BLaER1 treated with 17β-estradiol and CSF1 and Interleukin-3, amounts not matched to agents 10 nM and 100 nM (cell line): ENCODE measurements around the gene RFX1.

ENCODE experiments used
- H3K27ac ChIP-seq, 11 experiments: shearing (Covaris generic); formaldehyde crosslinking; 2 replicates each; pipeline ENCODE4 v1.8.1; 2022
- H3K27me3 ChIP-seq, 11 experiments: shearing (Covaris generic); formaldehyde crosslinking; 2 replicates each; pipeline ENCODE4 v1.8.1; 2022
- H3K36me3 ChIP-seq, 11 experiments: shearing (Covaris generic); formaldehyde crosslinking; 2 replicates each; pipeline ENCODE4 v1.8.1; 2022
- H3K4me1 ChIP-seq, 10 experiments: shearing (Covaris generic); formaldehyde crosslinking; 2 replicates each; pipeline ENCODE4 v1.8.1; 2022
- H3K4me2 ChIP-seq, 11 experiments: shearing (Covaris generic); formaldehyde crosslinking; 2 replicates each; pipeline ENCODE4 v1.8.1; 2022
- H3K4me3 ChIP-seq, 10 experiments: shearing (Covaris generic); formaldehyde crosslinking; 2 replicates each; pipeline ENCODE4 v1.8.1; 2022
- H3K9ac ChIP-seq, 11 experiments: shearing (Covaris generic); formaldehyde crosslinking; 2 replicates each; pipeline ENCODE4 v1.8.1; 2022
- H3K9me3 ChIP-seq, 11 experiments: shearing (Covaris generic); formaldehyde crosslinking; replicated peaks in 1 of 11; 2 replicates each; pipeline ENCODE4 v1.8.1; 2022
- H4K20me1 ChIP-seq, 11 experiments: shearing (Covaris generic); formaldehyde crosslinking; 2 replicates each; pipeline ENCODE4 v1.8.1; 2022
- Cebpa-rat ChIP-seq, 11 experiments: shearing (Covaris generic); IDR thresholded peaks; 2 replicates each; pipeline ENCODE4 v1.8.1; 2022

Gene RFX1

GRCh38 chr19:13938301-13939064 lies 67.6 kb downstream of the RFX1 start, which contains the start of gene PODNL1:
TSS of gene PODNL1 (minus strand) at chr19:13938417. CDS start at chr19:13938181, 236 bp downstream.
- Histone ChIP-seq H3K4me2 (peak within 1 kb of the TSS in 4 of 11 experiments; percentile 13 to 26 (median 17); a peak in 4 of 22 replicates), H3K9ac (no peak within 1 kb of the TSS), H4K20me1 (no peaks in the 10 kb centered on the region; a peak in 1 of 22 replicates), H3K4me3 (no peak within 1 kb of the TSS), H3K4me1 (peaks cover 0 to 26% (median 9%) of the 10 kb centered on the region in 10 experiments; a peak in 12 of 20 replicates), H3K36me3 (no peaks in the 10 kb centered on the region), H3K27ac (no peak within 1 kb of the TSS), H3K9me3 (peaks cover 0 to 5% (median 0%) of the 10 kb centered on the region in 11 experiments; a peak in 2 of 22 replicates), H3K27me3 (no peaks in the 10 kb centered on the region; a peak in 1 of 22 replicates)
- TF ChIP-seq Cebpa-rat (IDR thresholded peaks at IDR 0.05) = no peak

- no peak overlapping the region for H3K27ac ChIP-seq
- no peak for TF ChIP-seq Cebpa-rat (IDR thresholded peaks at IDR 0.05)
- no peaks in the 10 kb centered on the region for H3K36me3 ChIP-seq
- H3K9me3 ChIP-seq = peaks cover 0 to 5% (median 0%) of the 10 kb centered on the region in 11 experiments; a peak in 2 of 22 replicates
- H3K9ac ChIP-seq = no peak overlapping the region
- H3K27me3 ChIP-seq = no peaks in the 10 kb centered on the region; a peak in 1 of 22 replicates
- no peak overlapping the region for H3K4me3 ChIP-seq
- peaks cover 0 to 6% (median 0%) of the 10 kb centered on the region in 11 experiments; a peak in 2 of 22 replicates for H4K20me1 ChIP-seq
- H3K4me1 ChIP-seq = peaks cover 0 to 26% (median 9%) of the 10 kb centered on the region in 10 experiments; a peak in 12 of 20 replicates
- H3K4me2 ChIP-seq = peak overlapping the region in 4 of 11 experiments; percentile 13 to 26 (median 17); a peak in 4 of 22 replicates
Observed at GRCh38 chr19:13937479-13938300, 68.4 kb downstream of the RFX1 start.

DNA sequence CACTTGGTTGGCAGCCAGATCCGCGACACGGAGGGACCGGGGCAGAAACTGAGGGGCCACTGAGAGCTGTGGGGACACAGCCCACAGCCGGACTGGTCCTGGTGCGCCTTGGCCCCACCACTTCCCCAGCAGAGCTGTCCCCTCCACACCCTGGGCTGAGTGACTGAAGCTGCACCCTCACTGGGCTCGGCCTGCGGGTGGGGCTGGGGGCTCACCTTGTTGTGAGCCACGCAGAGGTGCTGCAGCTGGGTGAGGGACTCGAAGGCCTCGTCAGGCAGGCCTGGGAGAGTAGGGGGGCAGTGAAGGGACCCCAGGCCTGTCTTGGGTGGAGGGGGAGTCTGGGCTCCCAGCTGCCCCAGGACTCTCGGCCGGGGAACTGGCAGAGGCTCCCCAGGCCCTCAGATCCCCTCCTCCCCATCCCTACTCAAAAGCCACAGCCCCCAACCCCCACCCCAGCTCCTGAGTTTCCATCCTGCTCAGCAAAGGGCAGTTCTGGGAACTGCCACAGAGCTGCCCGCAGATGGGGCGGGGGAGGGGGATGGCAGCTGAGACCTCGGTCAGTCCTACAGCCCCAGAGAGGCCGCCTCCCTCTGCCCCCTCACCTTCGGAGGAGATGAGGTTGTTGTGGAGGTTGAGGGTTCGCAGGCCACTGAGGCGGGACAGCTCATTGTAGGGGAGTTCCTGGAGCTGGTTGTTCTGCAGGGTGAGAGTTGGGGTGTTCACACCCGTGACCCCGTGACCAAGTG lies 70.2 kb downstream of the RFX1 start:
- Histone ChIP-seq H4K20me1 (peaks cover 0 to 10% (median 0%) of the 10 kb centered on the region in 11 experiments; a peak in 2 of 22 replicates), H3K9ac (peak overlapping the region in 2 of 11 experiments; percentile 21; a peak in 2 of 22 replicates), H3K4me3 (no peak overlapping the region), H3K4me1 (peaks cover 0 to 26% (median 9%) of the 10 kb centered on the region in 10 experiments; a peak in 12 of 20 replicates), H3K9me3 (no peaks in the 10 kb centered on the region), H3K4me2 (peak overlapping the region in 6 of 11 experiments; percentile 12 to 68 (median 48); a peak in 10 of 22 replicates), H3K27me3 (no peaks in the 10 kb centered on the region; a peak in 1 of 22 replicates), H3K36me3 (peaks cover 0 to 8% (median 6%) of the 10 kb centered on the region in 11 experiments; a peak in 8 of 22 replicates), H3K27ac (peak overlapping the region in 1 of 11 experiments; percentile 32; a peak in 2 of 22 replicates)
- TF ChIP-seq Cebpa-rat (IDR thresholded peaks at IDR 0.05) = no peak

- Histone ChIP-seq H3K27me3 (no peaks in the 10 kb centered on the region; a peak in 1 of 22 replicates), H3K36me3 (peaks cover 6 to 18% (median 15%) of the 10 kb centered on the region in 11 experiments; a peak in 15 of 22 replicates), H3K27ac (no peak overlapping the region), H3K4me2 (no peak overlapping the region), H3K4me3 (no peak overlapping the region), H3K9me3 (no peaks in the 10 kb centered on the region), H4K20me1 (peaks cover 0 to 15% (median 0%) of the 10 kb centered on the region in 11 experiments; a peak in 4 of 22 replicates), H3K9ac (no peak overlapping the region), H3K4me1 (peaks cover 0 to 26% (median 9%) of the 10 kb centered on the region in 10 experiments; a peak in 13 of 20 replicates)
- TF ChIP-seq Cebpa-rat (IDR thresholded peaks at IDR 0.05) = no peak
Observed at GRCh38 chr19:13934785-13935109, 71.4 kb downstream of the RFX1 start.

DNA sequence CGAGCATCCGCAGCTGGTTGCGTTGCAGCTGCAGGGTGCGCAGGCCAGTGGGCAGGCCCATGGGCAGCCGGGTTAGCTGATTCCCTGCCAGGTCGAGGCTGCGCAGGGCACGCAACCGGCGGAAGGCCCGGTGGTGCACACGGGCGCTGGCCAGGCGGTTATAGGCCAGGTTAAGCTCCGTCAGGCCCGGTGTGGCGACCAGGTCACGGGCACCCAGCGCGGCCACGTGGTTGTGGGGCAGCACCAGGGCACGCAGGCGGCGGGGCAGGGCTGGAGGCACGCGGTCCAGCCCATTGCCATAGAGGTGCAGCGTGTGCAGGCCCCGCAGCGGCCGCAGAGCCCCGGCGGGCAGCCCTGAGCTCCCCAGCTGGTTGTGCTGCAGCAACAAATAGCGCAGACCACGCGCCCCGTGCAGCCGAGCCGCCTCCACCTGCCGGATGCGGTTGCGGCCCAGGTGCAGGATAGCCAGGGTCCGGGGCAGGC lies 73.2 kb downstream of the RFX1 start:
- Histone ChIP-seq H3K4me2 (no peak overlapping the region), H3K9me3 (no peaks in the 10 kb centered on the region), H3K9ac (no peak overlapping the region), H3K27ac (no peak overlapping the region), H3K4me3 (no peak overlapping the region), H3K27me3 (no peaks in the 10 kb centered on the region; a peak in 1 of 22 replicates), H4K20me1 (peaks cover 0 to 15% (median 0%) of the 10 kb centered on the region in 11 experiments; a peak in 4 of 22 replicates), H3K36me3 (peaks cover 12 to 29% (median 25%) of the 10 kb centered on the region in 11 experiments; a peak in 21 of 22 replicates), H3K4me1 (peaks cover 0 to 17% (median 8%) of the 10 kb centered on the region in 10 experiments; a peak in 13 of 20 replicates)
- no peak for TF ChIP-seq Cebpa-rat (IDR thresholded peaks at IDR 0.05)

- H3K27ac ChIP-seq = no peak overlapping the region
- H3K9me3 ChIP-seq = no peaks in the 10 kb centered on the region
- peaks cover 19 to 36% (median 32%) of the 10 kb centered on the region in 11 experiments for H3K36me3 ChIP-seq
- H3K4me3 ChIP-seq = no peak overlapping the region
- no peaks in the 10 kb centered on the region for H3K27me3 ChIP-seq
- H3K4me1 ChIP-seq = peaks cover 0 to 15% (median 8%) of the 10 kb centered on the region in 10 experiments; a peak in 13 of 20 replicates
- no peak overlapping the region for H3K9ac ChIP-seq
- no peak overlapping the region for H3K4me2 ChIP-seq
- H4K20me1 ChIP-seq = peaks cover 0 to 15% (median 0%) of the 10 kb centered on the region in 11 experiments; a peak in 5 of 22 replicates
- no peak for TF ChIP-seq Cebpa-rat (IDR thresholded peaks at IDR 0.05)
Observed at GRCh38 chr19:13932149-13932637, 73.9 kb downstream of the RFX1 start.

GRCh38 chr19:13931391-13932148 lies 74.5 kb downstream of the RFX1 start:
- peaks cover 0 to 21% (median 11%) of the 10 kb centered on the region in 10 experiments; a peak in 13 of 20 replicates for H3K4me1 ChIP-seq
- peaks cover 0 to 18% (median 0%) of the 10 kb centered on the region in 11 experiments; a peak in 5 of 22 replicates for H4K20me1 ChIP-seq
- no peaks in the 10 kb centered on the region for H3K27me3 ChIP-seq
- no peak overlapping the region for H3K27ac ChIP-seq
- no peak overlapping the region for H3K9ac ChIP-seq
- no peak overlapping the region for H3K4me3 ChIP-seq
- no peaks in the 10 kb centered on the region for H3K9me3 ChIP-seq
- no peak for TF ChIP-seq Cebpa-rat (IDR thresholded peaks at IDR 0.05)
- peaks cover 26 to 42% (median 38%) of the 10 kb centered on the region in 11 experiments for H3K36me3 ChIP-seq
- no peak overlapping the region for H3K4me2 ChIP-seq
